ENCODE data around the gene HIGD2B. TPM values are rescaled to one million over a fixed set of nuclear protein-coding genes. Genes with fewer than 3 reads are reported as not detected.
A peak's percentile ranks its signal among the peaks of the same experiment; 100 is the strongest.
"Not testable (repeated sequence)": the region's sequence is repeated elsewhere in the genome, so short reads cannot be mapped to it uniquely, and the experiment has no call there.

Gene HIGD2B, protein sequence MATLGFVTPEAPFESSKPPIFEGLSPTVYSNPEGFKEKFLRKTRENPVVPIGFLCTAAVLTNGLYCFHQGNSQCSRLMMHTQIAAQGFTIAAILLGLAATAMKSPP
- total RNA-seq (2014; rRNA removed; shearing (Covaris generic)): 0.11 TPM in 1 of 2 replicates, not detected in the other
- polyA plus RNA-seq (2015; cell fraction: cytosol; rRNA removed): not detected in 2 replicates
- polyA plus RNA-seq (2015; cell fraction: nucleus; rRNA removed): not detected in 2 replicates

- in situ Hi-C loops (cut with HindIII; ENCODE audit: low pct_unique_long_range_greater_than_20kb, low sequenced_read_pairs): no loop called here
- DNase-seq (ENCODE audit: low read depth, low spot score): peak; percentile 90
Observed at GRCh38 chr15:72685925-72686794, at the start of gene HIGD2B, which contains the start of gene BBS4. HIGD2B (minus strand) TSS chr15:72686182; CDS start chr15:72676374, 9,808 bp downstream. BBS4 (plus strand) TSS chr15:72686207; CDS start chr15:72686228, 21 bp downstream.

DNA sequence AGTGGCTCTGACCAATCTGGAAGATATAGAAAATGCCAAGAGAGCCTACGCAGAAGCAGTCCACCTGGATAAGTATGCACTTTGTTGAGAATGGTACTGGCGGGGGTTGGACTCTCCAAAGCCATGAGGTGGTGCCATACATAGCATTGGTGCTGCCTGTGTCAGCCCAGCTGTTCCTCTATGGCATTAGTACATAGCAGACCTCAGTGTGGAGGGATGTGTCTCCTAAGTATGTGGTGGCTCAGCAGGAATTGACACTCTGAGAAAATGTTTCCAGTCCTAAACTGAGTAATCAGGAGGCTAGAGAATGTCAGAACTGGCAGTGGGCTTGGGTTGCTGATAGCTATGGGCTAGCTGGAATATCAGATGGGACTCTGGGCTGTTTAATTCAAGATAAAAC lies 49.1 kb upstream of the HIGD2B start:
- in situ Hi-C loops (cut with HindIII; ENCODE audit: low pct_unique_long_range_greater_than_20kb, low sequenced_read_pairs): no loop called here
- DNase-seq (ENCODE audit: low read depth, low spot score): no peak

GRCh38 chr15:72733941-72734738 lies 48.2 kb upstream of the HIGD2B start:
- in situ Hi-C loops (cut with HindIII; ENCODE audit: low pct_unique_long_range_greater_than_20kb, low sequenced_read_pairs): no loop called here
- no peak for DNase-seq (ENCODE audit: low read depth, low spot score)

GRCh38 chr15:72732516-72732915 lies 46.5 kb upstream of the HIGD2B start:
- peak; percentile 13 for DNase-seq (ENCODE audit: low read depth, low spot score)
- in situ Hi-C loops (cut with HindIII; ENCODE audit: low pct_unique_long_range_greater_than_20kb, low sequenced_read_pairs): no loop called here

DNA sequence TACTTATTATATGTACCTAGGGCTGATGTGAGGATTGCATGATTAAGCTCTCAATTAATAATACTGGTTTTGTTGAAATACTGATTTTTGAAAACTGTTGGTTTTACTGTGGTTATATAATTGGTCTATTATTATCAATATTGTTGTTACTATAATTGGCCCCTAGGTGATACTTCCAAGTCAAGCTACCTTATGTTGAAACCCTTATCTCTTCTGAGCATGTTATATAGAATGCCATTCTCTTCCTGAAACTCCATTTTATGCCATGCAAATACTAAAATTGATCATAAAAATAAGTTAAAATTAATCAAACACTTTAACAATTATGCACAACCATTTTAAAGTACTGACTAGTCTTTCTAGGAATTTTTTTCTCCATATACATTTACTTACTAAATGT lies 46.1 kb upstream of the HIGD2B start:
- in situ Hi-C loops (cut with HindIII; ENCODE audit: low pct_unique_long_range_greater_than_20kb, low sequenced_read_pairs): no loop called here
- DNase-seq (ENCODE audit: low read depth, low spot score): no peak

- DNase-seq (ENCODE audit: low read depth, low spot score): no peak
- in situ Hi-C loops (cut with HindIII; ENCODE audit: low pct_unique_long_range_greater_than_20kb, low sequenced_read_pairs): no loop called here
Observed at GRCh38 chr15:72728821-72729220, 42.8 kb upstream of the HIGD2B start.

- in situ Hi-C loops (cut with HindIII; ENCODE audit: low pct_unique_long_range_greater_than_20kb, low sequenced_read_pairs); DNase-seq (ENCODE audit: low read depth, low spot score): not testable (repeated sequence)
Observed at GRCh38 chr15:72728249-72728648, 42.3 kb upstream of the HIGD2B start.

GRCh38 chr15:72727154-72727553 lies 41.2 kb upstream of the HIGD2B start:
- DNase-seq (ENCODE audit: low read depth, low spot score): no peak
- in situ Hi-C loops (cut with HindIII; ENCODE audit: low pct_unique_long_range_greater_than_20kb, low sequenced_read_pairs): no loop called here

DNA sequence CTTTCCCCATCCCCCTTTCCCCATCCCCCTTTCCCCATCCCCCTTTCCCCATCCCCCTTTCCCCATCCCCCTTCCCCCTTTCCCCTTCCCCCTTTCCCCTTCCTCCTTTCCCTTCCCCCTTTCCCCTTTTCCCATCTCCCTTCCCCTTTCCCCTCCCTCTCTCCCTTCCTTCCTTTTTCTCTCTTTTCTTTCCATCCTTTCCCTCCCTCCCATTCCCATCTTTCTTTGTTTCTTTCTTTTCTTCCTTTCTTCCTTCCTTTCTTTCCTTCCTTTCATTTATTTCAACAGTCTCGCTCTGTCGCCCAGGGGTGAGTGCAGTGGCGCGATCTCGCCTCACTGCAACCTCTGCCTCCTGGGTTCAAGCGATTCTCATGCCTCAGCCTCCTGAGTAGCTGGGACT lies 39.9 kb upstream of the HIGD2B start:
- DNase-seq (ENCODE audit: low read depth, low spot score); in situ Hi-C loops (cut with HindIII; ENCODE audit: low pct_unique_long_range_greater_than_20kb, low sequenced_read_pairs): not testable (repeated sequence)

- no peak for DNase-seq (ENCODE audit: low read depth, low spot score)
- in situ Hi-C loops (cut with HindIII; ENCODE audit: low pct_unique_long_range_greater_than_20kb, low sequenced_read_pairs): no loop called here
Observed at GRCh38 chr15:72725446-72725845, 39.5 kb upstream of the HIGD2B start.

GRCh38 chr15:72724028-72724427 lies 38.0 kb upstream of the HIGD2B start:
- no peak for DNase-seq (ENCODE audit: low read depth, low spot score)
- in situ Hi-C loops (cut with HindIII; ENCODE audit: low pct_unique_long_range_greater_than_20kb, low sequenced_read_pairs): no loop called here

GRCh38 chr15:72722071-72722696 lies 36.2 kb upstream of the HIGD2B start:
- in situ Hi-C loops (cut with HindIII; ENCODE audit: low pct_unique_long_range_greater_than_20kb, low sequenced_read_pairs): no loop called here
- peak; percentile 76 for DNase-seq (ENCODE audit: low read depth, low spot score)

GRCh38 chr15:72708551-72709303 lies 22.7 kb upstream of the HIGD2B start:
- DNase-seq (ENCODE audit: low read depth, low spot score); in situ Hi-C loops (cut with HindIII; ENCODE audit: low pct_unique_long_range_greater_than_20kb, low sequenced_read_pairs): not testable (repeated sequence)

- DNase-seq (ENCODE audit: low read depth, low spot score): no peak
- in situ Hi-C loops (cut with HindIII; ENCODE audit: low pct_unique_long_range_greater_than_20kb, low sequenced_read_pairs): no loop called here
Observed at GRCh38 chr15:72706266-72706665, 20.3 kb upstream of the HIGD2B start.

- in situ Hi-C loops (cut with HindIII; ENCODE audit: low pct_unique_long_range_greater_than_20kb, low sequenced_read_pairs): no loop called here
- DNase-seq (ENCODE audit: low read depth, low spot score): no peak
Observed at GRCh38 chr15:72700076-72700475, 14.1 kb upstream of the HIGD2B start.

DNA sequence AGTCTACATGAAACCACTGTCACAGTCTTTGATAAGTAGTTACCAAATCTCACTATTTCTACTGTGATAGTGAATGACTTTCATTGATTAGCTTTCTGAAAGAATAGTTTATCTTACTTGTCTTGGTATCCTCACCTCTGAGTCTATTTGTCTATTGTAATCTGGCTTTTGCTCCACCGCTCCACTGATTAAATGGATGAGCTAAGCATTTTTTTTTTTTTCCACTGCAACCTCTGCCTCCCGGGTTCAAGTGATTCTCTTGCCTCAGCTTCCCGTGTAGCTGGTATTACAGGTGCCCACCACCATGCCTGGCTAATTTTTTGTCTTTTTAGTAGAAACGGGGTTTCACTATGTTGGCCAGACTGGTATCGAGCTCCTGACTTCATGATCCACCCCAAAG lies 13.0 kb upstream of the HIGD2B start:
- DNase-seq (ENCODE audit: low read depth, low spot score): no peak
- in situ Hi-C loops (cut with HindIII; ENCODE audit: low pct_unique_long_range_greater_than_20kb, low sequenced_read_pairs): no loop called here

- in situ Hi-C loops (cut with HindIII; ENCODE audit: low pct_unique_long_range_greater_than_20kb, low sequenced_read_pairs): no loop called here
- DNase-seq (ENCODE audit: low read depth, low spot score): no peak
Observed at GRCh38 chr15:72690938-72691337, 5.0 kb upstream of the HIGD2B start.
